SK-N-SH treated with all-trans-retinoic acid at 6 μM for 48 hours (cell line): ENCODE data around the gene PALD1.

ENCODE experiments used
- ATAC-seq: fragments of 200-7000 bp; cut with Tn5 transposase; 3 replicates; pipeline ENCODE4 v1.9.1; 2020; ENCODE audit warnings: mild to moderate bottlenecking, moderate library complexity
- ARNTL ChIP-seq: fragments of 450-650 bp; formaldehyde crosslinking; IDR thresholded peaks from 2 replicates; pipeline ENCODE4 v1.5.0; 2020; ENCODE audit warnings: low read depth, mild to moderate bottlenecking, moderate library complexity, borderline replicate concordance
- BACH2 ChIP-seq: fragments of 250-450 bp; sonication (Bioruptor Pico); IDR thresholded peaks from 2 replicates; pipeline ENCODE4 v1.9.0; 2021; ENCODE audit warnings: mild to moderate bottlenecking, borderline replicate concordance
- CREB5 ChIP-seq: fragments of 250-450 bp; sonication (Bioruptor Pico); IDR thresholded peaks from 2 replicates; pipeline ENCODE4 v1.5.1; 2020; ENCODE audit warnings: low read depth, mild to moderate bottlenecking, moderate library complexity
- CSDC2 ChIP-seq: fragments of 250-450 bp; sonication (Bioruptor Pico); IDR thresholded peaks from 2 replicates; pipeline ENCODE4 v1.5.0; 2020; ENCODE audit warnings: mild to moderate bottlenecking, moderate library complexity
- ESRRG ChIP-seq: fragments of 250-450 bp; sonication (Bioruptor Pico); IDR thresholded peaks from 2 replicates; pipeline ENCODE4 v1.6.1; 2021; ENCODE audit warnings: mild to moderate bottlenecking
- GLIS3 ChIP-seq: fragments of 250-450 bp; sonication (Bioruptor Pico); IDR thresholded peaks from 2 replicates; pipeline ENCODE4 v1.5.0; 2020; ENCODE audit warnings: mild to moderate bottlenecking, moderate library complexity
- ISL1 ChIP-seq: fragments of 250-450 bp; sonication (Bioruptor Pico); IDR thresholded peaks from 2 replicates; pipeline ENCODE4 v2.1.2; 2022; ENCODE audit warnings: mild to moderate bottlenecking, moderate library complexity
- OSR1 ChIP-seq: fragments of 250-450 bp; sonication (Bioruptor Pico); IDR thresholded peaks from 2 replicates; pipeline ENCODE4 v1.8.0; 2022; ENCODE audit warnings: moderate library complexity, mild to moderate bottlenecking, inconsistent platforms
- PATZ1 ChIP-seq: fragments of 250-450 bp; sonication (Bioruptor Pico); IDR thresholded peaks from 2 replicates; pipeline ENCODE4 v1.8.0; 2020; ENCODE audit warnings: mild to moderate bottlenecking, moderate library complexity, borderline replicate concordance
- PPARA ChIP-seq: fragments of 250-450 bp; sonication (Bioruptor Pico); IDR thresholded peaks from 2 replicates; pipeline ENCODE4 v1.5.0; 2020; ENCODE audit warnings: mild to moderate bottlenecking, borderline replicate concordance
- RARB ChIP-seq: fragments of 250-450 bp; sonication (Bioruptor Pico); IDR thresholded peaks from 2 replicates; pipeline ENCODE4 v1.8.0; 2021; ENCODE audit warnings: mild to moderate bottlenecking, moderate library complexity
- SNAI2 ChIP-seq: fragments of 250-450 bp; sonication (Bioruptor Pico); IDR thresholded peaks from 2 replicates; pipeline ENCODE4 v1.5.0; 2020; ENCODE audit warnings: mild to moderate bottlenecking, moderate library complexity
- TCF4 ChIP-seq: fragments of 250-450 bp; sonication (Bioruptor Pico); IDR thresholded peaks from 2 replicates; pipeline ENCODE4 v1.8.0; 2021; ENCODE audit warnings: mild to moderate bottlenecking, moderate library complexity, borderline replicate concordance
- TOX ChIP-seq: fragments of 250-450 bp; sonication (Bioruptor Pico); IDR thresholded peaks from 2 replicates; pipeline ENCODE4 v1.8.0; 2021; ENCODE audit warnings: mild to moderate bottlenecking, moderate library complexity, borderline replicate concordance
- ZC3H10 ChIP-seq: fragments of 250-450 bp; sonication (Bioruptor Pico); IDR thresholded peaks from 2 replicates; pipeline ENCODE4 v1.5.1; 2021; ENCODE audit warnings: mild to moderate bottlenecking, moderate library complexity
- ZFP3 ChIP-seq: fragments of 250-450 bp; sonication (Bioruptor Pico); IDR thresholded peaks from 2 replicates; pipeline ENCODE4 v1.5.0; 2020; ENCODE audit warnings: mild to moderate bottlenecking, moderate library complexity
- ZFP30 ChIP-seq: fragments of 450-650 bp; formaldehyde crosslinking; IDR thresholded peaks from 2 replicates; pipeline ENCODE4 v1.5.0; 2022; ENCODE audit warnings: mild to moderate bottlenecking, moderate library complexity
- ZNF565 ChIP-seq: fragments of 450-650 bp; formaldehyde crosslinking; conservative IDR thresholded peaks from 2 replicates; pipeline ENCODE4 v1.5.0; 2020; ENCODE audit warnings: low read depth, mild to moderate bottlenecking, moderate library complexity
- ZNF70 ChIP-seq: fragments of 450-650 bp; formaldehyde crosslinking; IDR thresholded peaks from 2 replicates; pipeline ENCODE4 v1.5.0; 2020; ENCODE audit warnings: mild to moderate bottlenecking, moderate library complexity
- ZNF8 ChIP-seq: fragments of 450-650 bp; formaldehyde crosslinking; IDR thresholded peaks from 2 replicates; pipeline ENCODE4 v1.5.0; 2020; ENCODE audit warnings: mild to moderate bottlenecking, moderate library complexity
- TF ChIP-seq, protein P1 (sequence below): fragments of 250-450 bp; sonication (Bioruptor Pico); IDR thresholded peaks from 2 replicates; pipeline ENCODE4 v1.5.0; 2020; ENCODE audit warnings: mild to moderate bottlenecking, moderate library complexity
- TF ChIP-seq, protein P2 (sequence below): fragments of 250-450 bp; sonication (Bioruptor Pico); IDR thresholded peaks from 2 replicates; pipeline ENCODE4 v1.8.0; 2021; ENCODE audit warnings: low read depth, mild to moderate bottlenecking, moderate library complexity, borderline replicate concordance

Gene PALD1

DNA sequence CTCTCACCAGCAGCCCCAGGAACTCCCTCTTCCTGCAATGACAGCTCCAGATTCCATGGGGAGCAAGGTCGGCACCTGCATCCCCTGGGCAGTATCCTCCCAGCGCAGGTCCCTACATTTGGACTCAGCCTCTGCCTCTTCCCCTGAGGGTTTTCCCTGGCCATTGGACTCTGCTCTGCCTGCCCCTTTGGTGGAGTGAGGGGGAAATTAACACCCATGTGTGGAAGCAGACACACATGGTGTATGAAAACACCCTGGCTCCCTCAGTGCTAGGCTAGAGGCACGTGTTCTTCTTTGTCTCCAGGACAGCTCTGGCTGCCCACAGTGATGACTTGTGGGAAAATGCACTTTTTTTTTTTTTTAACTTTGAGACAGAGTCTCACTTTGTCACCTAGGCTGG, 115.6 kb downstream of the PALD1 start:
- TF ChIP-seq CREB5 = no peak
- TF ChIP-seq, all 23 proteins: peak for 0
- no peak for ATAC-seq

- ATAC-seq = no peak
Observed at GRCh38 chr10:70595566-70596016, 117.0 kb downstream of the PALD1 start.

GRCh38 chr10:70596110-70596798, 117.7 kb downstream of the PALD1 start:
- TF ChIP-seq CSDC2 (CRISPR knock-in tag) = no peak
- TF ChIP-seq CREB5 = no peak
- TF ChIP-seq ARNTL (CRISPR knock-in tag) = no peak
- TF ChIP-seq, protein P1, sequence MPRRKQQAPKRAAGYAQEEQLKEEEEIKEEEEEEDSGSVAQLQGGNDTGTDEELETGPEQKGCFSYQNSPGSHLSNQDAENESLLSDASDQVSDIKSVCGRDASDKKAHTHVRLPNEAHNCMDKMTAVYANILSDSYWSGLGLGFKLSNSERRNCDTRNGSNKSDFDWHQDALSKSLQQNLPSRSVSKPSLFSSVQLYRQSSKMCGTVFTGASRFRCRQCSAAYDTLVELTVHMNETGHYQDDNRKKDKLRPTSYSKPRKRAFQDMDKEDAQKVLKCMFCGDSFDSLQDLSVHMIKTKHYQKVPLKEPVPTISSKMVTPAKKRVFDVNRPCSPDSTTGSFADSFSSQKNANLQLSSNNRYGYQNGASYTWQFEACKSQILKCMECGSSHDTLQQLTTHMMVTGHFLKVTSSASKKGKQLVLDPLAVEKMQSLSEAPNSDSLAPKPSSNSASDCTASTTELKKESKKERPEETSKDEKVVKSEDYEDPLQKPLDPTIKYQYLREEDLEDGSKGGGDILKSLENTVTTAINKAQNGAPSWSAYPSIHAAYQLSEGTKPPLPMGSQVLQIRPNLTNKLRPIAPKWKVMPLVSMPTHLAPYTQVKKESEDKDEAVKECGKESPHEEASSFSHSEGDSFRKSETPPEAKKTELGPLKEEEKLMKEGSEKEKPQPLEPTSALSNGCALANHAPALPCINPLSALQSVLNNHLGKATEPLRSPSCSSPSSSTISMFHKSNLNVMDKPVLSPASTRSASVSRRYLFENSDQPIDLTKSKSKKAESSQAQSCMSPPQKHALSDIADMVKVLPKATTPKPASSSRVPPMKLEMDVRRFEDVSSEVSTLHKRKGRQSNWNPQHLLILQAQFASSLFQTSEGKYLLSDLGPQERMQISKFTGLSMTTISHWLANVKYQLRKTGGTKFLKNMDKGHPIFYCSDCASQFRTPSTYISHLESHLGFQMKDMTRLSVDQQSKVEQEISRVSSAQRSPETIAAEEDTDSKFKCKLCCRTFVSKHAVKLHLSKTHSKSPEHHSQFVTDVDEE (CRISPR knock-in tag) = no peak
- TF ChIP-seq ZNF8 (CRISPR knock-in tag) = no peak
- TF ChIP-seq ZFP3 = no peak
- TF ChIP-seq TCF4 (CRISPR knock-in tag) = no peak
- no peak for TF ChIP-seq ZFP30
- TF ChIP-seq OSR1 = no peak
- no peak for TF ChIP-seq ISL1 (CRISPR knock-in tag)
- no peak for TF ChIP-seq RARB
- TF ChIP-seq PATZ1 (CRISPR knock-in tag) = no peak
- TF ChIP-seq GLIS3 (CRISPR knock-in tag) = no peak
- TF ChIP-seq TOX = no peak
- TF ChIP-seq ESRRG = no peak
- no peak for TF ChIP-seq ZNF565
- TF ChIP-seq ZC3H10 (CRISPR knock-in tag) = no peak
- TF ChIP-seq PPARA (CRISPR knock-in tag) = no peak
- TF ChIP-seq, protein P2, sequence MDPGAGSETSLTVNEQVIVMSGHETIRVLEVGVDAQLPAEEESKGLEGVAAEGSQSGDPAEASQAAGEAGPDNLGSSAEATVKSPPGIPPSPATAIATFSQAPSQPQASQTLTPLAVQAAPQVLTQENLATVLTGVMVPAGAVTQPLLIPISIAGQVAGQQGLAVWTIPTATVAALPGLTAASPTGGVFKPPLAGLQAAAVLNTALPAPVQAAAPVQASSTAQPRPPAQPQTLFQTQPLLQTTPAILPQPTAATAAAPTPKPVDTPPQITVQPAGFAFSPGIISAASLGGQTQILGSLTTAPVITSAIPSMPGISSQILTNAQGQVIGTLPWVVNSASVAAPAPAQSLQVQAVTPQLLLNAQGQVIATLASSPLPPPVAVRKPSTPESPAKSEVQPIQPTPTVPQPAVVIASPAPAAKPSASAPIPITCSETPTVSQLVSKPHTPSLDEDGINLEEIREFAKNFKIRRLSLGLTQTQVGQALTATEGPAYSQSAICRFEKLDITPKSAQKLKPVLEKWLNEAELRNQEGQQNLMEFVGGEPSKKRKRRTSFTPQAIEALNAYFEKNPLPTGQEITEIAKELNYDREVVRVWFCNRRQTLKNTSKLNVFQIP (CRISPR knock-in tag) = no peak
- TF ChIP-seq, all 23 proteins: peak for 0
- ATAC-seq = no peak

More at GRCh38 chr10:70595566-70596016, 117.0 kb downstream of the PALD1 start:
- TF ChIP-seq ZFP30 (no peak), CREB5 (no peak), SNAI2 (CRISPR knock-in tag) (no peak), OSR1 (no peak), ZNF70 (no peak), ZC3H10 (CRISPR knock-in tag) (no peak), ZNF565 (no peak), ISL1 (CRISPR knock-in tag) (no peak), TOX (no peak), ZNF8 (CRISPR knock-in tag) (no peak), TCF4 (CRISPR knock-in tag) (no peak), BACH2 (CRISPR knock-in tag) (no peak)
